ENCODE measurements around the gene ZFP36L1.

DNA sequence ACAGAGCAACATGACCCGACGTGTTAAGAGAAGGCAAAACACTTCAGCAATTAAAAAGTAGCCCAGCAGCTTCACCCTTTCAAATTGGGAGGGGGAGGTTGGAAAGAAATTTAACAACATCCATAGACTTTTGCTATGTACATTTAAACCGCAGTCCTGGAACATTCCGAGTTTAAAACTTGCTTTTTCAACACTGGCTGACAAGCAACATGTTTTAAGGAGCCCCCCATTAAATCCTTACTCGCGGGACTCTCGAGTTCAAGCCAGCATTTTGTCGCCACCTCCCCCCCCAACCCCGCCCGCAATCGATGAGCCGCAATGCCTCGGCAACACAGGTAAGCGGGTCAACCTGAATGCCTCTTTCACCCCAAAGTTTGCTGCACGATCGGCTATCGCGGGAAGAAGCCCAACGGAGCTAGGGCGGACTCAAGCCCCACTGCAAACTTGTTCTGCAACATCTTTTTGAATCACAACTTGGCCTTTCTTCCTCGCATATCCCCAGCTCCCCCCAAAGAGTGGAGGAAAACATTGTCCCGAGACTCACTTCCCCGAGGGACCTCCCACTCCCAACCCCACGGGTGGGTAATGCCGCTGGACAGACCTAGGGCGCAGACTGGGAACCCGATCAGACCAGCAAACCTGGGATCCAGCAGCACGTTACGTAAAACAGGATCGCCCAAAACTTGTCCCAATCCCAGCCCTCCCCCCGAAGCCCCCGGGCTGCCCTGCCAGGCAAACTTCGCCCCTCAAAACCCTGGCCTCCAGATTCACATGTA is 777 bp downstream of the ZFP36L1 start:
- TF ChIP-seq, protein P1, sequence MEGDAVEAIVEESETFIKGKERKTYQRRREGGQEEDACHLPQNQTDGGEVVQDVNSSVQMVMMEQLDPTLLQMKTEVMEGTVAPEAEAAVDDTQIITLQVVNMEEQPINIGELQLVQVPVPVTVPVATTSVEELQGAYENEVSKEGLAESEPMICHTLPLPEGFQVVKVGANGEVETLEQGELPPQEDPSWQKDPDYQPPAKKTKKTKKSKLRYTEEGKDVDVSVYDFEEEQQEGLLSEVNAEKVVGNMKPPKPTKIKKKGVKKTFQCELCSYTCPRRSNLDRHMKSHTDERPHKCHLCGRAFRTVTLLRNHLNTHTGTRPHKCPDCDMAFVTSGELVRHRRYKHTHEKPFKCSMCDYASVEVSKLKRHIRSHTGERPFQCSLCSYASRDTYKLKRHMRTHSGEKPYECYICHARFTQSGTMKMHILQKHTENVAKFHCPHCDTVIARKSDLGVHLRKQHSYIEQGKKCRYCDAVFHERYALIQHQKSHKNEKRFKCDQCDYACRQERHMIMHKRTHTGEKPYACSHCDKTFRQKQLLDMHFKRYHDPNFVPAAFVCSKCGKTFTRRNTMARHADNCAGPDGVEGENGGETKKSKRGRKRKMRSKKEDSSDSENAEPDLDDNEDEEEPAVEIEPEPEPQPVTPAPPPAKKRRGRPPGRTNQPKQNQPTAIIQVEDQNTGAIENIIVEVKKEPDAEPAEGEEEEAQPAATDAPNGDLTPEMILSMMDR (IDR thresholded peaks at IDR 0.05), result no peak
- no peak for TF ChIP-seq POLR2A (IDR thresholded peaks at IDR 0.05)
